Neural crest cell (in vitro differentiated cells): ENCODE results near the gene TM9SF2. TPM values are rescaled to one million over a fixed set of nuclear protein-coding genes. Genes with fewer than 3 reads are reported as not detected.

Experiments used
- DNase-seq: peaks from one replicate; pipeline ENCODE4 v3.0.0; 2021; ENCODE audit warnings: low read depth, mixed read lengths, low spot score
- H3K27ac Mint-ChIP-seq: one replicate; pipeline ENCODE4 v1.8.0; 2021; ENCODE audit warnings: mild to moderate bottlenecking, mixed read lengths; ENCODE audit not compliant: unreplicated experiment
- H3K27me3 Mint-ChIP-seq: 2 replicates; pipeline ENCODE4 v1.8.0; 2021; ENCODE audit warnings: low read depth, mild to moderate bottlenecking, mixed read lengths
- H3K36me3 Mint-ChIP-seq: 2 replicates; pipeline ENCODE4 v1.8.0; 2021; ENCODE audit warnings: low read depth, mild to moderate bottlenecking, mixed read lengths
- H3K4me1 Mint-ChIP-seq: 2 replicates; pipeline ENCODE4 v1.8.0; 2021; ENCODE audit warnings: mixed read lengths
- H3K4me3 Mint-ChIP-seq: one replicate; pipeline ENCODE4 v1.8.0; 2021; ENCODE audit warnings: mild to moderate bottlenecking, mixed read lengths
- H3K9me3 Mint-ChIP-seq: 2 replicates; pipeline ENCODE4 v1.8.0; 2021; ENCODE audit warnings: mixed read lengths
- CTCF ChIP-seq: fragments of 200-600 bp; sonication (generic); conservative IDR thresholded peaks from 2 replicates; pipeline ENCODE4 v1.5.0; 2021; ENCODE audit warnings: antibody characterized with exemption, mild to moderate bottlenecking
- total RNA-seq: library from RNA; stranded (reverse); gene quantifications from 2 replicates; pipeline ENCODE4 v1.2.1, GENCODE V29; 2021

Gene TM9SF2
- total RNA-seq, 1 donor from 2014 or later = 68.8 TPM

GRCh38 chr13:99516153-99516929, 15.1 kb downstream of the TM9SF2 start:
- Mint-ChIP-seq H3K4me1 (no peaks in the 10 kb centered on the region), H3K27ac (no peak overlapping the region)
- TF ChIP-seq CTCF = no peak

GRCh38 chr13:99517577-99517976, 16.3 kb downstream of the TM9SF2 start:
- H3K27me3 Mint-ChIP-seq = no peaks in the 10 kb centered on the region
- no peak overlapping the region for H3K27ac Mint-ChIP-seq
- no peaks in the 10 kb centered on the region for H3K4me1 Mint-ChIP-seq
- H3K36me3 Mint-ChIP-seq = peaks cover 3% of the 10 kb centered on the region
- no peaks in the 10 kb centered on the region for H3K9me3 Mint-ChIP-seq
- no peak overlapping the region for H3K4me3 Mint-ChIP-seq
- TF ChIP-seq CTCF = no peak
- no peak for DNase-seq

More at GRCh38 chr13:99516153-99516929, 15.1 kb downstream of the TM9SF2 start:
- H3K4me3 Mint-ChIP-seq = no peak overlapping the region
- no peak for DNase-seq
- H3K27me3 Mint-ChIP-seq = no peaks in the 10 kb centered on the region
- H3K36me3 Mint-ChIP-seq = peaks cover under 1% of the 10 kb centered on the region
- no peaks in the 10 kb centered on the region for H3K9me3 Mint-ChIP-seq

GRCh38 chr13:99517984-99518383, 16.7 kb downstream of the TM9SF2 start:
- DNase-seq = no peak
- Mint-ChIP-seq H3K9me3 (no peaks in the 10 kb centered on the region), H3K27ac (no peak overlapping the region), H3K4me3 (no peak overlapping the region), H3K27me3 (no peaks in the 10 kb centered on the region), H3K4me1 (no peaks in the 10 kb centered on the region), H3K36me3 (peaks cover 3% of the 10 kb centered on the region)
- no peak for TF ChIP-seq CTCF

- Mint-ChIP-seq H3K4me3 (no peak overlapping the region), H3K36me3 (peaks cover 11% of the 10 kb centered on the region), H3K9me3 (no peaks in the 10 kb centered on the region), H3K27me3 (no peaks in the 10 kb centered on the region), H3K4me1 (no peaks in the 10 kb centered on the region), H3K27ac (no peak overlapping the region)
- TF ChIP-seq CTCF = no peak
- no peak for DNase-seq
Measured at GRCh38 chr13:99522298-99522697, 21.0 kb downstream of the TM9SF2 start.

GRCh38 chr13:99523838-99524237, 22.6 kb downstream of the TM9SF2 start:
- H3K4me3 Mint-ChIP-seq = no peak overlapping the region
- H3K4me1 Mint-ChIP-seq = no peaks in the 10 kb centered on the region

More at GRCh38 chr13:99523838-99524237, 22.6 kb downstream of the TM9SF2 start:
- TF ChIP-seq CTCF = no peak
- Mint-ChIP-seq H3K27ac (no peak overlapping the region), H3K27me3 (no peaks in the 10 kb centered on the region), H3K9me3 (no peaks in the 10 kb centered on the region), H3K36me3 (peaks cover 11% of the 10 kb centered on the region)
- no peak for DNase-seq
